Smooth muscle cell (in vitro differentiated cells): ENCODE measurements around the gene MBD3L1. TPM values are rescaled to one million over a fixed set of nuclear protein-coding genes. Genes with fewer than 3 reads are reported as not detected.

ENCODE experiments used
- DNase-seq: peaks from one replicate; lab custom pipeline; 2025; ENCODE audit not compliant: unreplicated experiment; lab: John Stamatoyannopoulos, UW
- H2AFZ ChIP-seq: fragments of 200-600 bp; sonication (generic); 2 replicates; pipeline ENCODE4 v1.6.0; 2016; ENCODE audit warnings: antibody characterized with exemption, low read depth, mild to moderate bottlenecking
- H3F3A ChIP-seq: fragments of 200-600 bp; sonication (generic); 2 replicates; pipeline ENCODE4 v1.6.0; 2017; ENCODE audit warnings: antibody characterized with exemption, low read depth
- H3K27ac ChIP-seq: fragments of 200-600 bp; sonication (generic); 2 replicates; pipeline ENCODE4 v1.5.1; 2016; ENCODE audit warnings: low read depth, mild to moderate bottlenecking
- H3K27me3 ChIP-seq: fragments of 200-600 bp; sonication (generic); 2 replicates; pipeline ENCODE4 v1.6.1; 2016; ENCODE audit warnings: low read depth, mild to moderate bottlenecking
- H3K36me3 ChIP-seq: fragments of 200-600 bp; sonication (generic); 2 replicates; pipeline ENCODE4 v1.5.1; 2016; ENCODE audit warnings: low read depth
- H3K4me1 ChIP-seq: fragments of 200-600 bp; sonication (generic); 2 replicates; pipeline ENCODE4 v1.5.1; 2016; ENCODE audit warnings: low read depth
- H3K4me2 ChIP-seq: fragments of 200-600 bp; sonication (generic); 2 replicates; pipeline ENCODE4 v1.6.0; 2016; ENCODE audit warnings: mild to moderate bottlenecking
- H3K4me3 ChIP-seq: fragments of 200-600 bp; sonication (generic); 2 replicates; pipeline ENCODE4 v1.5.1; 2016; ENCODE audit warnings: mild to moderate bottlenecking
- H3K79me2 ChIP-seq: fragments of 200-600 bp; sonication (generic); 2 replicates; pipeline ENCODE4 v1.6.0; 2016; ENCODE audit warnings: low read depth, mild to moderate bottlenecking
- H3K9ac ChIP-seq: fragments of 200-600 bp; sonication (generic); 2 replicates; pipeline ENCODE4 v1.6.0; 2016; ENCODE audit warnings: low read depth
- H3K9me3 ChIP-seq: fragments of 200-600 bp; sonication (generic); replicated peaks from 2 replicates; pipeline ENCODE4 v1.5.1; 2016; ENCODE audit warnings: low read depth
- H4K20me1 ChIP-seq: fragments of 200-600 bp; sonication (generic); 2 replicates; pipeline ENCODE4 v1.6.0; 2016; ENCODE audit warnings: low read depth
- CTCF ChIP-seq: fragments of 200-600 bp; sonication (generic); IDR thresholded peaks from 2 replicates; pipeline ENCODE4 v1.5.1; 2017; ENCODE audit warnings: borderline replicate concordance, mild to moderate bottlenecking, antibody characterized with exemption; ENCODE audit not compliant: insufficient read depth, poor library complexity, severe bottlenecking
- WGBS: methylation state at CpG from one replicate; pipeline ENCODE4 v1.1.7; 2016; ENCODE audit warnings: low lambda C conversion rate; 5-methylcytosine and 5-hydroxymethylcytosine counted together
- polyA plus RNA-seq: library from polyadenylated mRNA; unstranded; fragments of >200 nt; fragmentation: Nextera tagmentation; extraction: Ambion mirVana; gene quantifications from 2 replicates; pipeline ENCODE4 v1.2.1, GENCODE V29; 2016
- total RNA-seq: library from RNA; depleted of rRNA; stranded (reverse); fragments of >200 nt; gene quantifications from 2 replicates; pipeline ENCODE4 v1.2.3, GENCODE V29; 2014

Gene MBD3L1
- total and polyA plus RNA-seq, 2 experiments from 2014 or later = not detected

- H4K20me1 ChIP-seq = no peaks in the 10 kb centered on the region
- H3F3A ChIP-seq = no peaks in the 10 kb centered on the region
- no peaks in the 10 kb centered on the region for H3K27me3 ChIP-seq
- H3K27ac ChIP-seq = peak overlapping the region; percentile 69
- H3K4me2 ChIP-seq = peak overlapping the region; percentile 89
- peak overlapping the region; percentile 79 for H3K9ac ChIP-seq
- no peak for DNase-seq
- peak overlapping the region; percentile 86 for H2AFZ ChIP-seq
- H3K36me3 ChIP-seq = no peaks in the 10 kb centered on the region
- 10% methylated on average over 15 of the region's 16 CpGs for WGBS
- H3K9me3 ChIP-seq = no peaks in the 10 kb centered on the region
- H3K4me3 ChIP-seq = peak overlapping the region; percentile 82
- H3K79me2 ChIP-seq = no peaks in the 10 kb centered on the region
- no peak for TF ChIP-seq CTCF
- H3K4me1 ChIP-seq = peaks cover 4% of the 10 kb centered on the region
These were observed 395 bp upstream of the MBD3L1 start for GRCh38 chr19:8831832-8832131.

- no peaks in the 10 kb centered on the region for H3K79me2 ChIP-seq
- TF ChIP-seq CTCF = no peak
- no peaks in the 10 kb centered on the region for H3K9me3 ChIP-seq
- no peaks in the 10 kb centered on the region for H3K36me3 ChIP-seq
- H3K27me3 ChIP-seq = no peaks in the 10 kb centered on the region
- H3K27ac ChIP-seq = no peak overlapping the region
- H3K9ac ChIP-seq = no peak overlapping the region
- H3K4me2 ChIP-seq = no peak overlapping the region
- no peaks in the 10 kb centered on the region for H4K20me1 ChIP-seq
- DNase-seq = no peak
- 52% methylated on average over 2 of the region's 2 CpGs for WGBS
- H2AFZ ChIP-seq = no peak overlapping the region
- no peaks in the 10 kb centered on the region for H3F3A ChIP-seq
- H3K4me3 ChIP-seq = no peak overlapping the region
- peaks cover 4% of the 10 kb centered on the region for H3K4me1 ChIP-seq
These were observed 3.3 kb downstream of the MBD3L1 start for GRCh38 chr19:8835446-8835845.

GRCh38 chr19:8835877-8836276 is 3.7 kb downstream of the MBD3L1 start:
- Histone ChIP-seq H3K36me3 (no peaks in the 10 kb centered on the region), H4K20me1 (no peaks in the 10 kb centered on the region), H3K4me3 (no peak overlapping the region), H3K79me2 (no peaks in the 10 kb centered on the region), H3K27ac (no peak overlapping the region), H3K27me3 (no peaks in the 10 kb centered on the region), H2AFZ (no peak overlapping the region), H3K9ac (no peak overlapping the region), H3K9me3 (no peaks in the 10 kb centered on the region), H3K4me1 (peaks cover 4% of the 10 kb centered on the region), H3F3A (no peaks in the 10 kb centered on the region), H3K4me2 (no peak overlapping the region)
- 87% methylated on average over 3 of the region's 3 CpGs for WGBS
- DNase-seq = no peak
- no peak for TF ChIP-seq CTCF

GRCh38 chr19:8840708-8841107 is 8.5 kb downstream of the MBD3L1 start:
- Histone ChIP-seq H3K36me3 (no peaks in the 10 kb centered on the region), H4K20me1 (no peaks in the 10 kb centered on the region), H3K4me3 (no peak overlapping the region), H3K4me2 (no peak overlapping the region), H2AFZ (no peak overlapping the region), H3K79me2 (no peaks in the 10 kb centered on the region), H3K9ac (no peak overlapping the region), H3F3A (no peaks in the 10 kb centered on the region), H3K9me3 (no peaks in the 10 kb centered on the region), H3K27ac (no peak overlapping the region), H3K4me1 (no peaks in the 10 kb centered on the region), H3K27me3 (no peaks in the 10 kb centered on the region)
- WGBS = 87% methylated on average over 5 of the region's 5 CpGs
- no peak for DNase-seq
- TF ChIP-seq CTCF = no peak
